HG03196 (cell line): ENCODE data around the gene CD69.
"Not testable (repeated sequence)": the region's sequence is repeated elsewhere in the genome, so short reads cannot be mapped to it uniquely, and the experiment has no call there.

Experiments
- ATAC-seq: cut with Tn5 transposase; IDR thresholded peaks from one replicate; pipeline ENCODE4 v1.9.1; 2021; ENCODE audit not compliant: unreplicated experiment

The CD69 gene

GRCh38 chr12:9751204-9752144, 9.2 kb downstream of the CD69 start:
- ATAC-seq: no peak

- ATAC-seq: peak; percentile 50
Measured at GRCh38 chr12:9750276-9751203, 10.2 kb downstream of the CD69 start.

GRCh38 chr12:9749640-9750039, 11.1 kb downstream of the CD69 start:
- no peak for ATAC-seq

GRCh38 chr12:9745199-9745598, 15.5 kb downstream of the CD69 start:
- ATAC-seq: no peak

- no peak for ATAC-seq
Measured at GRCh38 chr12:9742661-9743060, 18.0 kb downstream of the CD69 start.

GRCh38 chr12:9741726-9742125, 19.0 kb downstream of the CD69 start:
- peak; percentile 87 for ATAC-seq

- ATAC-seq: no peak
Measured at GRCh38 chr12:9740106-9740750, 20.5 kb downstream of the CD69 start.

GRCh38 chr12:9739404-9740105, 21.1 kb downstream of the CD69 start:
- not testable (repeated sequence) for ATAC-seq

GRCh38 chr12:9738905-9739304, 21.8 kb downstream of the CD69 start:
- ATAC-seq: not testable (repeated sequence)

- ATAC-seq: no peak
Measured at GRCh38 chr12:9736936-9737705, 23.6 kb downstream of the CD69 start.

GRCh38 chr12:9735601-9736000, 25.1 kb downstream of the CD69 start:
- ATAC-seq: no peak

GRCh38 chr12:9732921-9733461, 27.7 kb downstream of the CD69 start, which contains the start of gene CLECL1:
Gene CLECL1 (minus strand): TSS chr12:9733097.
- no peak for ATAC-seq

GRCh38 chr12:9731797-9732196, 28.9 kb downstream of the CD69 start:
- no peak for ATAC-seq

- no peak for ATAC-seq
Measured at GRCh38 chr12:9731393-9731792, 29.3 kb downstream of the CD69 start.

GRCh38 chr12:9730591-9730990, 30.1 kb downstream of the CD69 start:
- no peak for ATAC-seq

- no peak for ATAC-seq
Measured at GRCh38 chr12:9730011-9730410, 30.7 kb downstream of the CD69 start.

GRCh38 chr12:9729082-9729481, 31.6 kb downstream of the CD69 start:
- no peak for ATAC-seq

GRCh38 chr12:9727813-9728212, 32.9 kb downstream of the CD69 start:
- ATAC-seq: no peak

- no peak for ATAC-seq
Measured at GRCh38 chr12:9725213-9725870, 35.4 kb downstream of the CD69 start.
